HepG2 (cell line): ENCODE measurements around the gene KANSL1. TPM values are rescaled to one million over a fixed set of nuclear protein-coding genes. Genes with fewer than 3 reads are reported as not detected.
"Not testable (repeated sequence)": the region's sequence is repeated elsewhere in the genome, so short reads cannot be mapped to it uniquely, and the experiment has no call there.

Source experiments
- ATAC-seq: fragments of 200-7000 bp; cut with Tn5 transposase; 3 replicates; pipeline ENCODE4 v1.9.1; 2020; ENCODE audit warnings: mild to moderate bottlenecking, moderate library complexity
- BruUV-seq: library from RNA; stranded (reverse); fragments of 400-500 nt; replicated peaks from 2 replicates; lab custom pipeline; 2021; lab: Mats Ljungman, UMichigan
- CTCF ChIA-PET: fragments of 300-600 bp; formaldehyde crosslinking; extraction: SDS; loops from one replicate; lab custom pipeline; 2021; ENCODE audit warnings: low total read pairs, inconsistent platforms, low intra/inter-chr PET ratio; lab: Yijun Ruan, JAX
- POLR2A ChIA-PET: fragments of 350-600 bp; sonication (Branson Sonifier 250); formaldehyde crosslinking; loops from one replicate; lab custom pipeline; 2020; ENCODE audit warnings: antibody characterized with exemption, inconsistent platforms; lab: Yijun Ruan, JAX
- DNase-seq: peaks from one replicate; pipeline ENCODE4 v3.0.0-alpha.2; 2015; ENCODE audit warnings: low spot score
- FAIRE-seq: peaks from 3 replicates; lab custom pipeline; 2011; peaks lifted over from hg19 to GRCh38; lab: Jason Lieb, UNC
- H2AFZ ChIP-seq: one replicate; pipeline ENCODE4 v1.6.1; 2011; ENCODE audit warnings: low read length, inconsistent platforms
- H3K27ac ChIP-seq: fragments of 300-600 bp; 3 replicates; pipeline ENCODE4 v1.8.0; 2011; ENCODE audit warnings: mixed run types, mild to moderate bottlenecking, mixed read lengths, low read length, inconsistent platforms; ENCODE audit not compliant: insufficient read depth; ENCODE audit errors: extremely low read length
- H3K27me3 ChIP-seq, 2 experiments: fragments of 200-600 bp in 1 of 2; 2 replicates in 1 of 2; 3 replicates in 1 of 2; pipeline versions ENCODE4 v1.6.0 to v1.8.0; 2011; ENCODE audit warnings: low read length in 2 of 2, mild to moderate bottlenecking in 2 of 2, moderate library complexity in 2 of 2, inconsistent platforms in 1 of 2; ENCODE audit not compliant: insufficient read depth in 2 of 2, control insufficient read depth in 1 of 2
- H3K36me3 ChIP-seq, 2 experiments: fragments of 200-600 bp in 1 of 2; replicated peaks in 1 of 2; 2 replicates in 1 of 2; 3 replicates in 1 of 2; pipeline versions ENCODE4 v1.5.1 to v1.8.0; 2011; ENCODE audit warnings: low read length in 2 of 2, inconsistent platforms in 1 of 2; ENCODE audit not compliant: insufficient read depth in 2 of 2, control insufficient read depth in 1 of 2
- H3K4me1 ChIP-seq: 2 replicates; pipeline ENCODE4 v1.5.1; 2012; ENCODE audit warnings: low read length, inconsistent platforms; ENCODE audit not compliant: insufficient read depth
- H3K4me2 ChIP-seq: 2 replicates; pipeline ENCODE4 v1.6.0; 2011; ENCODE audit warnings: low read depth, low read length, inconsistent platforms
- H3K4me3 ChIP-seq, 3 experiments: fragments of 200-600 bp in 1 of 3; sonication (generic), shearing (Covaris generic) in 1 of 3; replicated peaks in 1 of 3; 2 replicates each; pipeline ENCODE4 v1.5.1; 2011 to 2016; ENCODE audit warnings: low read length in 3 of 3, inconsistent platforms in 2 of 3, low read depth in 2 of 3, mild to moderate bottlenecking in 2 of 3, control low read depth in 1 of 3, mixed read lengths in 1 of 3; ENCODE audit not compliant: insufficient read depth in 1 of 3
- H3K79me2 ChIP-seq: one replicate; pipeline ENCODE4 v1.6.1; 2011; ENCODE audit warnings: low read length, inconsistent platforms; ENCODE audit not compliant: insufficient read depth
- H3K9ac ChIP-seq: 2 replicates; pipeline ENCODE4 v1.6.0; 2011; ENCODE audit warnings: mild to moderate bottlenecking, low read depth, low read length, inconsistent platforms; ENCODE audit not compliant: insufficient read depth
- H3K9me3 ChIP-seq: 2 replicates; pipeline ENCODE4 v1.5.1; 2012; ENCODE audit warnings: mild to moderate bottlenecking, low read length
- H4K20me1 ChIP-seq: 2 replicates; pipeline ENCODE4 v1.6.0; 2011; ENCODE audit warnings: inconsistent platforms, mild to moderate bottlenecking, low read length, moderate library complexity; ENCODE audit not compliant: insufficient read depth
- CREB1 ChIP-seq, 2 experiments: fragments of 450-650 bp in 1 of 2; IDR thresholded peaks; 2 replicates each; pipeline ENCODE4 v1.6.1; 2016 to 2017; ENCODE audit warnings: control low read depth in 1 of 2, mild to moderate bottlenecking in 1 of 2, missing compliant biosample characterization in 1 of 2, missing genetic modification characterization in 1 of 2
- ELF3 ChIP-seq: IDR thresholded peaks from 2 replicates; pipeline ENCODE4 v1.6.1; 2016; ENCODE audit warnings: missing genetic modification reagents, missing compliant biosample characterization
- ERF ChIP-seq: IDR thresholded peaks from 2 replicates; pipeline ENCODE4 v1.6.1; 2018; ENCODE audit warnings: missing biosample characterization, missing genetic modification reagents
- FOSL2 ChIP-seq: sonication (generic); formaldehyde crosslinking; IDR thresholded peaks from 2 replicates; pipeline ENCODE4 v1.4.0; 2020; ENCODE audit warnings: missing genetic modification reagents
- GABPB1 ChIP-seq: IDR thresholded peaks from 2 replicates; pipeline ENCODE4 v1.6.1; 2016; ENCODE audit warnings: mild to moderate bottlenecking, missing genetic modification reagents, moderate library complexity, missing compliant biosample characterization
- KAT8 ChIP-seq: IDR thresholded peaks from 2 replicates; pipeline ENCODE4 v1.6.1; 2016; ENCODE audit warnings: missing genetic modification reagents, missing compliant biosample characterization
- KDM2A ChIP-seq: sonication (generic); formaldehyde crosslinking; IDR thresholded peaks from 2 replicates; pipeline ENCODE4 v1.4.0; 2020; ENCODE audit warnings: low read depth, missing genetic modification reagents, borderline replicate concordance
- POLR2AphosphoS5 ChIP-seq: IDR thresholded peaks from 2 replicates; pipeline ENCODE4 v1.6.1; 2012; ENCODE audit warnings: low read depth, low read length
- POLR2G ChIP-seq: fragments of 200-400 bp; formaldehyde crosslinking; IDR thresholded peaks from 2 replicates; pipeline ENCODE4 v1.6.1; 2018; ENCODE audit warnings: mild to moderate bottlenecking, low read depth, low read length, moderate library complexity
- SALL1 ChIP-seq: sonication (generic); formaldehyde crosslinking; IDR thresholded peaks from 2 replicates; pipeline ENCODE4 v1.8.0; 2022; ENCODE audit warnings: mild to moderate bottlenecking, missing genetic modification reagents
- SAP130 ChIP-seq: IDR thresholded peaks from 2 replicates; pipeline ENCODE4 v1.6.1; 2016; ENCODE audit warnings: low read depth
- SP2 ChIP-seq: sonication (generic); formaldehyde crosslinking; IDR thresholded peaks from 2 replicates; pipeline ENCODE4 v1.5.1; 2020; ENCODE audit warnings: mild to moderate bottlenecking, missing genetic modification reagents
- YEATS2 ChIP-seq: sonication (generic); formaldehyde crosslinking; IDR thresholded peaks from 2 replicates; pipeline ENCODE4 v1.4.0; 2020; ENCODE audit warnings: missing genetic modification reagents, borderline replicate concordance
- ZMYM4 ChIP-seq: sonication (generic); formaldehyde crosslinking; IDR thresholded peaks from 2 replicates; pipeline ENCODE4 v1.8.1; 2023; ENCODE audit warnings: mild to moderate bottlenecking, missing genetic modification reagents
- WGBS: methylation state at CpG from one replicate; pipeline ENCODE4 v1.1.6; 2017; ENCODE audit warnings: low lambda C conversion rate; 5-methylcytosine and 5-hydroxymethylcytosine counted together
- in situ Hi-C: cut with HindIII; loops from 2 replicates; pipeline ENCODE4 v1.10.0; 2017; ENCODE audit warnings: low pct_unique_long_range_greater_than_20kb; ENCODE audit not compliant: extremely low pct_ligation_motif_present
- intact Hi-C: fragments of 100-400 bp; cut with micrococcal nuclease; formaldehyde crosslinking; loops from one replicate; pipeline ENCODE4 v1.10.0; 2022; ENCODE audit not compliant: unreplicated experiment
- polyA plus RNA-seq, 8 experiments: library from polyadenylated mRNA; depleted of rRNA in 3 of 8; stranded (reverse) in 7 of 8; unstranded in 1 of 8; fragments of >200 nt; fragmentation: Illumina TruSeq in 4 of 8; extraction: Trizol in 4 of 8; gene quantifications; 2 replicates each; pipeline versions ENCODE4 v1.2.1 to v1.2.3, GENCODE V29; 2011 to 2016; ENCODE audit warnings: low read depth in 4 of 8, missing spikeins in 1 of 8, mixed read lengths in 1 of 8; ENCODE audit not compliant: insufficient read depth in 1 of 8
- total RNA-seq, 5 experiments: library from RNA; depleted of rRNA; stranded (reverse); fragments of >200 nt; fragmentation: Illumina TruSeq; extraction: Trizol; gene quantifications; 2 replicates each; pipeline ENCODE4 v1.2.3, GENCODE V29; 2016; ENCODE audit warnings: low read depth in 1 of 5
- TF ChIP-seq, protein P1 (sequence below), 2 experiments: sonication (generic) in 1 of 2; formaldehyde crosslinking in 1 of 2; IDR thresholded peaks; 2 replicates each; pipeline versions ENCODE4 v1.4.0 to v1.6.1; 2018 to 2020; ENCODE audit warnings: missing genetic modification reagents in 2 of 2, borderline replicate concordance in 1 of 2, low read depth in 1 of 2, mild to moderate bottlenecking in 1 of 2, missing biosample characterization in 1 of 2
- TF ChIP-seq, protein P2 (sequence below): sonication (generic); formaldehyde crosslinking; IDR thresholded peaks from 2 replicates; pipeline ENCODE4 v1.4.0; 2020; ENCODE audit warnings: missing genetic modification reagents

The KANSL1 gene
- total and polyA plus RNA-seq, 2 of the 13 experiments (the other 11 are each of a cell fraction or from before 2014, with no cell fraction given) = 24.0 to 59.6 TPM

DNA sequence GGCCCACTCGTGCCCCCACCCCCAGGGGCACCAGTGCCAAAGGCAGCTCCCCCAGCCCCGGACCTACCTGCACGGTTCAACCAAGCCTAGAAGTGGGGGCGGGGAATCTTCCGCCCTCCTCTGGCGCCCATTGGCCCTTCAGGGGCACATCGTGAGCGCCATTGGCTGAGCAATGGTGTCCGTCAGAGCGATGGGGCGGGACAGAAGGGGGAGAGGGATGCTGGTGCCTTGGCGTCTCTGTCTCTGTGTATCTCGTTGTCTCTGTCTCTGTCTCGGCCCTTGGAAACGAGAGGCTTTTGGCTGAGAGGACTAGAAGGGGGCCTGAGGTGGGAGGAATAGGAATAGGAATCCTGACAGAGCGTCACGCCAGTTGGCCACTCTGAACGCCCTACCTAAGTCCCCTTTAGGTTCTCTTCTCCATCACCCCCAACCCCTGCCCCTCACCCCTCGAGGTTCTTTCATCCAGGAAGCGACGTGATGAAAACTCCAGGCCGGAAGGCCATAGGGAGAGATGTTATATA lies 32.1 kb upstream of the KANSL1 start:
- H3K27ac ChIP-seq; POLR2A ChIA-PET; CTCF ChIA-PET; intact Hi-C loops; in situ Hi-C loops; H3K9ac ChIP-seq; H3K4me1 ChIP-seq; H3K27me3 ChIP-seq; H3K36me3 ChIP-seq; H3K9me3 ChIP-seq; BruUV-seq; H3K79me2 ChIP-seq; H4K20me1 ChIP-seq; TF ChIP-seq CREB1 (CRISPR knock-in tag; IDR thresholded peaks at IDR 0.05): not testable (repeated sequence)
- Histone ChIP-seq H2AFZ (peak overlapping the region; percentile 91), H3K4me3 (peak overlapping the region; percentile 58 to 72 (median 64); a peak in 5 of 6 replicates), H3K4me2 (peak overlapping the region; percentile 61)
- DNase-seq = peak; percentile 85
- ATAC-seq = peak; percentile 100
- 1% methylated on average over 15 of the region's 22 CpGs for WGBS
- FAIRE-seq = peak; percentile 46
- TF ChIP-seq ELF3 (0 out of 2 replicates have a peak, but pooled peaks have one; percentile 12), SALL1 (CRISPR knock-in tag) (peak; percentile 26; the same call in 1 of the 2 replicates), ZMYM4 (0 out of 2 replicates have a peak, but pooled peaks have one; percentile 22), FOSL2 (CRISPR knock-in tag) (peak; percentile 13; the same call in 1 of the 2 replicates), KDM2A (0 out of 2 replicates have a peak, but pooled peaks have one; percentile 37), SAP130 (CRISPR knock-in tag) (peak; percentile 46; the same call in 1 of the 2 replicates), SP2 (CRISPR knock-in tag) (peak; percentile 90), YEATS2 (CRISPR knock-in tag) (peak; percentile 56), ERF (CRISPR knock-in tag) (0 out of 2 replicates have a peak, but pooled peaks have one; percentile 16), GABPB1 (CRISPR knock-in tag) (peak; percentile 83), KAT8 (CRISPR knock-in tag) (peak; percentile 62), POLR2AphosphoS5 (peak; percentile 31; the same call in 1 of the 2 replicates), POLR2G (peak; percentile 45; the same call in 1 of the 2 replicates), CREB1 (IDR thresholded peaks at IDR 0.05) (peak; percentile 48)
- TF ChIP-seq, protein P1, sequence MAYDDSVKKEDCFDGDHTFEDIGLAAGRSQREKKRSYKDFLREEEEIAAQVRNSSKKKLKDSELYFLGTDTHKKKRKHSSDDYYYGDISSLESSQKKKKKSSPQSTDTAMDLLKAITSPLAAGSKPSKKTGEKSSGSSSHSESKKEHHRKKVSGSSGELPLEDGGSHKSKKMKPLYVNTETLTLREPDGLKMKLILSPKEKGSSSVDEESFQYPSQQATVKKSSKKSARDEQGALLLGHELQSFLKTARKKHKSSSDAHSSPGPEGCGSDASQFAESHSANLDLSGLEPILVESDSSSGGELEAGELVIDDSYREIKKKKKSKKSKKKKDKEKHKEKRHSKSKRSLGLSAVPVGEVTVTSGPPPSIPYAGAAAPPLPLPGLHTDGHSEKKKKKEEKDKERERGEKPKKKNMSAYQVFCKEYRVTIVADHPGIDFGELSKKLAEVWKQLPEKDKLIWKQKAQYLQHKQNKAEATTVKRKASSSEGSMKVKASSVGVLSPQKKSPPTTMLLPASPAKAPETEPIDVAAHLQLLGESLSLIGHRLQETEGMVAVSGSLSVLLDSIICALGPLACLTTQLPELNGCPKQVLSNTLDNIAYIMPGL (CRISPR knock-in tag; IDR thresholded peaks at IDR 0.05; ENCODE audit: borderline replicate concordance in 1 of 2, low read depth in 1 of 2) = peak; percentile 36 to 66; a peak in 2 of 4 replicates
- TF ChIP-seq, protein P2, sequence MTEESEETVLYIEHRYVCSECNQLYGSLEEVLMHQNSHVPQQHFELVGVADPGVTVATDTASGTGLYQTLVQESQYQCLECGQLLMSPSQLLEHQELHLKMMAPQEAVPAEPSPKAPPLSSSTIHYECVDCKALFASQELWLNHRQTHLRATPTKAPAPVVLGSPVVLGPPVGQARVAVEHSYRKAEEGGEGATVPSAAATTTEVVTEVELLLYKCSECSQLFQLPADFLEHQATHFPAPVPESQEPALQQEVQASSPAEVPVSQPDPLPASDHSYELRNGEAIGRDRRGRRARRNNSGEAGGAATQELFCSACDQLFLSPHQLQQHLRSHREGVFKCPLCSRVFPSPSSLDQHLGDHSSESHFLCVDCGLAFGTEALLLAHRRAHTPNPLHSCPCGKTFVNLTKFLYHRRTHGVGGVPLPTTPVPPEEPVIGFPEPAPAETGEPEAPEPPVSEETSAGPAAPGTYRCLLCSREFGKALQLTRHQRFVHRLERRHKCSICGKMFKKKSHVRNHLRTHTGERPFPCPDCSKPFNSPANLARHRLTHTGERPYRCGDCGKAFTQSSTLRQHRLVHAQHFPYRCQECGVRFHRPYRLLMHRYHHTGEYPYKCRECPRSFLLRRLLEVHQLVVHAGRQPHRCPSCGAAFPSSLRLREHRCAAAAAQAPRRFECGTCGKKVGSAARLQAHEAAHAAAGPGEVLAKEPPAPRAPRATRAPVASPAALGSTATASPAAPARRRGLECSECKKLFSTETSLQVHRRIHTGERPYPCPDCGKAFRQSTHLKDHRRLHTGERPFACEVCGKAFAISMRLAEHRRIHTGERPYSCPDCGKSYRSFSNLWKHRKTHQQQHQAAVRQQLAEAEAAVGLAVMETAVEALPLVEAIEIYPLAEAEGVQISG (CRISPR knock-in tag) = peak; percentile 44; the same call in 1 of the 2 replicates
